Colon (tissue), 2 donors: ENCODE data around the gene AGAP5.
"Not testable (repeated sequence)": the region's sequence is repeated elsewhere in the genome, so short reads cannot be mapped to it uniquely, and the experiment has no call there.

ENCODE experiments used
- FAIRE-seq: peaks from 2 replicates; lab custom pipeline; 2012; peaks lifted over from hg19 to GRCh38; lab: Jason Lieb, UNC
- donor health status: control.
- donor health status: control.

Gene AGAP5

DNA sequence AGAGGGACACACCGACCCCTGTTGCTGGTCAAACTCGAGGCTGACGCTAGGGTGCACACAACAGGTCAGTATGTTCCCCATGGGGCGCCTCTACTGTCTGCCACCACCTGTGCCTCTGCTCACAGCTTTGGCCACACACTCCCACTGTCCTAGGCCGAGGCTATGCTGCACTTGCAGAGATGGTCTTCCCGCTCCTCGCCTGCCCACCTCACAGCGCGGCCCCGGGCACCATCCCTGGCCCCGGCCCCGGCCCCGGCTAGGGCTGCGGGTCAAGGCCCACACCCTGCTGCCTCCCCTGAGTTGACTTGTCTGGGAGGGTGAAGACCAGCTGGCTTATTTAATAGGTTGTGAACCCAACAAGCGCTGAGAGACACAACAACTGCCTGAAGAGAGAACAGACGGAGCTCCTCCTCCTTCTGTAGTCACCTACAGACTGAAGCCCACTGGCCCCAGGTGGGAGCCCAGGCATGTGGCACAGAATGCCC, at the start of gene AGAP5:
AGAP5 (minus strand) TSS at position 435 of the 485 bp plus-strand sequence; CDS start at position 81, 354 bp downstream.
- not testable (repeated sequence) for FAIRE-seq

DNA sequence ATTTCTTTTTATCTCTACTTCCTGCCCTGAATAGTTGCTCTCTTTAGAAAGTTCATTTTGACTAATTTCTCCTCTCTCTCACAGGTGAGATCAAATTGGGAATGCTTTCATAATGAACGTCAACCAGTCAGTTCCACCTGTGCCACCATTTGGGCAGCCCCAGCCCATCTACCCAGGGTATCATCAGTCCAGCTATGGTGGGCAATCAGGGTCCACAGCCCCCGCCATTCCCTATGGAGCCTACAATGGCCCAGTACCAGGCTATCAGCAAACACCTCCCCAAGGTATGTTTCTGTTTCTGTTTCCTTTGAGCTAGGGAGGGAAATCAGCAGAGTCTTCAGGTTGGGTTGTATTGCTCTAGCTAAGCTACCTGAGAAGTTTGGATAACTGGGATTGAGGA, 48.8 kb upstream of the AGAP5 start:
- no peak for FAIRE-seq

DNA sequence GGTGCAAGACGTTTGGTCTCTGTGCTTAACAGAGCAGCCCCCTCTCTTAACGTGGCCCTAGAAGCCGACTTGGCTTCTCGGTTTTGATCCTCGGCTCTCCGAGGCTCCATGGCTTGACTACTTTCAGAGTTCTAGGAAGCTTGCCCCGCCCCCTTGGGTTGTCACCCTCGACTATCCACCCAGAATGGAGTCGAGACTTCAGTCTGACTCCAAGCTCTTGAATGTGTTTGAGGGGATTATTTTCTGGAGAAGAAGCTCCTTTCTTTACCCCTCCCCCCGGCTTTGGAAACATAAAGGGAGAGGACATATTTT, 46.7 kb upstream of the AGAP5 start:
- FAIRE-seq: no peak

DNA sequence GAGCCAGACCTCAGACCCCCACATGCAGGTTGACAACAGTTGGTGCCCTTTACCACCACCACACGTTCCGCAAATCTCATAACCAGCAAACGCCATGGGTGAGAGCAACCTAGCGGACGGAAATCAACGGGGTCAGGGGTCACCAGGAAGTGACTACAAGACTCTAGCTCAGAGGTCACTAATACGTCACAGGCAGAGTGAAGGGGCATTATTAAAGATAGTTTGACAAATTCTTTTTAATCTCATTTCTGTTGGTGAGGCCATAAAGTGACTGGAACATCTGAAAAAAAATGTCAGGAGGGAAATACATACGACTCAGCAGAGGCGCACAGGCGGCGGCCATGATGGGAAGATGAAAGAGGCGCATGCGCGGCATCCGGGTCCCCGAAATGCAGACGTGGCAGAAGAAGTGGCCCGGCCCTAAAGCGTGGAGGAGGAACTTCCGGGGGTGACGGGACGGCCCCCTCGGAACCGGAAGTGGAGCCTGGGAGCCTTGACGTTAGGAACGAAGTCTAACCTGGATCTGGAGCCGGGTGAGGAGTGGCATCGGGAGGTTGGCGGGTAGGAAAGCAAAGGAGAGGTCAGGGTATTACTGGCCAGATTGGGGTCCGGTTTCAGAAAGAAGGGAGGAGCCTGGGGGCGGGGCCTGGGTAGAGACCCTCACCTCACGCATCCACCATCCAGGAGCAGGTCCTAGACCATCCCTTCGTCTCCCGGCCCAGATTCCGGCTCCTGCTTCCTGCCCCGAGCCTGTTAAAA, 46.2 kb upstream of the AGAP5 start, which contains the start of gene SEC24C:
SEC24C (plus strand) TSS at position 468 of the 759 bp plus-strand sequence. CDS start 2,461 bp downstream, outside the sequence.
- FAIRE-seq: no peak

DNA sequence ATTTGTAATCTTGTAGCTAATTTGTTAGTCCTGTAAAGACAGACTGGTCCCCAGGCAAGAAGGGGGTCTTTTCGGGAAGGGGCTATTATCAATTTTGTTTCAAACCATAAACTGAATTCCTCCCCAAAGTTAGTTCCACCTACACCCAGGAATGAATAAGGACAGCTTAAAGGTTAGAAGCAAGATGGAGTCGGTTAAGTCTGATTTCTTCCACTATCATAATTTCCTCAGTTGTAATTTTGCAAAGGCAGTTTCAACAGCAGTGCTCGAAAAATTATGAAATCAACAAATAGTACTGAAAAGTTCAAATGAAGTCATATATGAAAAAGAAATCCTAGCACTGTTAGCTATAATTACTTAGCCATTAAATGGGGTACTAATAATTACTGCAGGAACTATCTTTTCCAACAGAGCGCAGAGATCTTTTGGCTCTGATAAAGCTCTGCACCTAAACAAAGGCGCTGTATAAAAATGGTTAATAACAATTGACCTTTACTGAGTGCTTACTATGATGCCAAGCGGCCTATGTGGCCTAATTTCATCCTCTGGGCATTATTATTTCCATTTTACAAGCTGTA, 45.5 kb upstream of the AGAP5 start:
- FAIRE-seq: no peak

DNA sequence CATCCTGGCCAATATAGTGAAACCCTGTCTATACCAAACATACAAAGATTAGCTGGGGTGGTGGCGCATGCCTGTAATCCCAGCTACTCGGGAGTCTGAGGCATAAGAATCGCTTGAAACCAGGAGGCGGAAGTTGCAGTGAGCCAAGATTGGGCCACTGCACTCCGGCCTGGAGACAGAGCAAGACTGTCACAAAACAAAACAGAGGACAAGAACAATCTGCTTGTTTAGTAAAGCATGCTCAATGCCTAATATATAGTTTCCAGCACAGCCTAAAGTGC, 44.5 kb upstream of the AGAP5 start:
- no peak for FAIRE-seq

DNA sequence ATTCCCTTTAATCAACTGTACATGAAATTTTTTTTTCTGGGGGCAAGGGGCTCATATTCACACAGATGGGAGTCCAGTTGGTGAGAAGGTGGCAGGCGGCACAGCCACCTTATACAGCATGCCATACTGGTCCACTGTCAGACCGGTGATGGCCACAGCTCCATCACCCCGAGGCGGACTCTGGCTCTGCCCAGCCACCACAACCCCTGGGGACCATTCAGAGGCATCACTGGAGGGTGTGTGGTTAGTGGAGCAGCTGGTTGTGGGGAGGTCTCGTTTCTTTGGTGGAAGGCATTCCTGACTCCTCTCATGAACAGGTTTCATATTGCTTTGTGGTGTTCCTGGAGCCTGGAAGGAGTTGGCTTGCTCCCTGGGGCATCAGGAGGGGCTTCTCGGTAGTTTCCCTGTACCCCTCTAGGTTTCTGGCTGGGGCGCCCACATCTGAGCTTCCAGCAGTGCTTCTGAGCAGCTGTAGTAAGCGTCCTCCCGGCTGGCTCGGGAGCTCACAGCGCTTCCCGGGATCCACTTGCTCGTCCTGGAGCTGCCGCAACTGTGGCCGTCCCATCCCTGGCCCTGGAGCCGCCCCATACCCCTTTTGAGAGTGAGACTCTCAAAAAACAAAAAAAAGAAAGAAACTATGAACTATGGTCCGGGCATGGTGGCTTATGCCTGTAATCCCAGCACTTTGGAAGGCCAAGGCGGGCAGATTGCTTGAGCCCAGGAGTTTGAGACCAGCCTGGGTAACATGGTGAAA, 42.8 kb upstream of the AGAP5 start:
- not testable (repeated sequence) for FAIRE-seq

DNA sequence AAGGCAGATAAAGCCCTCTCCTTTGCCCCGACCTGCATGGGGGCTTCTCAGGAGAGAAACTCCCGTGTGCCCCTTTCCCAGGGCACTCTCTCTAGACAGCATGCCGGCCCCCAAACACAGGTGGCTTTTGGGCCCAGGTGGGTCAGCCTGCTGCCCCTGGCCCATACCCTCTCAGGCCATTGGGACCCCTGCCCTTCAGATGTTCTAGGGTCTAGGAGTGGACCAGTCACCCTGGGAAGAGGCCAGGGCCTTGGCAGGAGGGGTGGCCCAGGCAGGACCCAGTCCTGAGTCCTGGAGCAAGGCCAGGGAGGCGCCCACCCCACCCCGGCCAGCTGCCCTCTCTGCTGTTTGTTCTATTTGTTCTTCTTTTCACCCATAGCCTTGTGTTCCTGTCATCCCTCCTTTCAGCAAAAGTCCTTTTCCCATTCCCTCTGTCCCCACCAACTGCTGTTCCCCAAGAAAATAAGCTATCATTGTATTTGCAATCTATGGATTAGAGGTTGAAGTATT, 36.9 kb upstream of the AGAP5 start:
- FAIRE-seq: no peak

DNA sequence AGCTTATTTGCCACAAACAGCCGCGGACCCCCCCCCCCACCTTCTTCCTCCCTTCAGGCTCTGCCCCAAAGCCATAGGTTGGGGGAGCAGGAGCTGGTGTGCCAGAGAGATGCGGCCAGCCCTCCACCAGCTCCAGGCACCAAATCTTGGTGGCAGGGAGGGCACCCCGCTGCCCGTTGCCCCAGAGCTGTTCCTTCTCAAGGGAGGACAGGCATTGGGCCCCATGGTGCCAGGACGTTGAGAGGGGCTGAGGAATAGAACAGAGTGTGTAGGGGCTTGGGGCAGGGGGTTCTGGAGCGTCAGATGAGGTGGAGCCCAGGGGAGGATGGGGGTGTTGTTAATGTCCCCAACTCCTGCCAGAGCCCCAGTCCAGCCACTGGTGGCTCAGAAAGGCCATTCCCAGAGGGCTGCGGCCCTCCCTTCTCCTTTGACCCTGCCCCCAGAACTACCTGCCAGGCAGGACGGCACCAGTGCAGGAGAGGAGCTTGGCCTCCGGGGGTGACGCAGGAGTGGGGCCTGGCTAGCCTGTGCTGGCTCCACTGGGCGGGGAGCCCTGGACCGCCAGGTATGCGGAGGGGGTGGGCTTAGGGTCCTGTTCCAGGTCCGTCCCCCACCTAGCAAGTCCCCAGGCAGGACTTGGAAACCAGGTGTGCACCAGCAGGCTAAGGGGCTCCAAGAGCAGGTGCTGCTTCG, 36.3 kb upstream of the AGAP5 start:
- FAIRE-seq: no peak

DNA sequence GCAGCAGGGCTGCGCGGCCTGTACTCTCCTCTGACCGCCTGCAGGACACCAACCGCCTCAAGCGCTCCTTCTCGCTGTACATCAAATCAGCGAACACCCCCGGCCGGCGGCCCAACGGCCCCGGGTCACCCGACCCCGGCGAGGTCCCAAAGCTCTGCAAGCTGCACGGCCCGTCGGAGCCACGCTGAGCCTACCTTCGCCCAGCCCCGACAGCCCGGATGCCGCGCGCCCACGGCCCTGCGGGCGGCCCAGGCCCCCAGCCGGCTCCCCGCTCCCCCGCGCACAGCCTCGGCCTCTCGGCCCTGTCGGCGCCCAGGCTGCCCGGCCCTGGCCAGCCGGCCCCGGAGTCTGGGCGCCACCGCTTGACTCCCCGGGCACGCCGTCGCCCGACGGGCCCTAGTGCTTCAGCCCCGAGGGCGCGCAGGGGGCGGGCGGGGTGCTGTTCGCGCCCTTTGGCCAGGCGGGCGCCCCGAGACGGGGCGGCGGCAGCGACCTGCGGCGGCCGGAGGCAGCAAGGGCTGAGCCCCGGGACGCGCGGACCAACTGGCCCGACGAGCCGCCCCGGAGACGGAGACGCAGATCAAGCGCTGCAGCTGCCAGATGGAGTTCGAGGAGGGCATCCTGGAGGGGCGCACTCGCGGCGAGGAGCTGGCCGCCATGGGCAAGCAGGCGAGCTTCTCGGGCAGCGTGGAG, 35.2 kb upstream of the AGAP5 start:
- no peak for FAIRE-seq

DNA sequence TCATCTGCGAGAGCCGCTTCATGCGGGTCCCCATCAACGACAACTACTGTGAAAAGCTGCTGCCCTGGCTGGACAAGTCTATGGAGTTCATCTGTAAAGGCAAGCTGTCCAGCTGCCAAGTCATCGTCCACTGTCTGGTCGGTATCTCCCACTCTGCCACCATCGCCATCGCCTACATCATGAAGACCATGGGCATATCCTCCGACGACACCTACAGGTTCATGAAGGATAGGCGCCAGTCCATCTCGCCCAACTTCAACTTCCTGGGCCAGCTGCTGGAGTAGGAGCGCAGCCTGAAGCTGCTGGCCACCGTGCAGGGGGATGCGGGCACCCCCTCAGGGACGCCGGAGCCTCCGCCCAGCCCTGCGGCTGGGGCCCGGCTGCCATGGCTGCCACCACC, 34.5 kb upstream of the AGAP5 start:
- no peak for FAIRE-seq

DNA sequence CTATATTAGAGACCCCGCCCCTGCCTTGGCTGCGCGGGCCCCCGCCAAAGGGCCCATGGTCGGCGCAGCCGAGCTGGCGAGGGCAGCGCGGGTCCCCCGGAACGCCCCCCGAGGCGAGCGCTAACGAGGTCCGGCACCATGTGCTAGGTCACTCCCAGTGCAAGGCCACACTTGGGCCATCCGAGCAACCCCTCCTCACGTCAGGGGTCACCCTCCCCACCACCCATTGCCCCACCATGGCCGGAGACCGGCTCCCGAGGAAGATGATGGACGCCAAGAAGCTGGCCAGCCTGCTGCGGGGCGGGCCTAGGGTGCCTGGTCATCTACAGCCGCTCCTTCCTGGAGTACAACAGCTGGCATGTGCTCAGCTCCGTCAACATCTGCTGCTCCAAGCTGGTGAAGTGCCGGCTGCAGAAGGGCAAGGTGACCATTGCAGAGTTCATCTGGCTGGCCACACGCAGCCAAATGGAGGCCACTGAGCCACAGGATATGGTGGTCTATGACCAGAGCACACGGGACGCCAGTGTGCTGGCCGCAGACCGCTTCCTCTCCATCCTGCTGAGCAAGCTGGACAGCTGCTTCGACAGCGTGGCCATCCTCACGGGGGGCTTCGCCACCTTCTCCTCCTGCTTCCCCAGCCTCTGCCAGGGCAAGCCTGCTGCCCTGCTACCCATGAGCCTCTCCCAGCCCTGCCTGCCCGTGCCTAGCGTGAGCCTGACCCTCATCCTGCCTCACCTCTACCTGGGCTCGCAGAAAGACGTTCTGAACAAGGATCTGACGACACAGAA, 33.9 kb upstream of the AGAP5 start:
- no peak for FAIRE-seq

DNA sequence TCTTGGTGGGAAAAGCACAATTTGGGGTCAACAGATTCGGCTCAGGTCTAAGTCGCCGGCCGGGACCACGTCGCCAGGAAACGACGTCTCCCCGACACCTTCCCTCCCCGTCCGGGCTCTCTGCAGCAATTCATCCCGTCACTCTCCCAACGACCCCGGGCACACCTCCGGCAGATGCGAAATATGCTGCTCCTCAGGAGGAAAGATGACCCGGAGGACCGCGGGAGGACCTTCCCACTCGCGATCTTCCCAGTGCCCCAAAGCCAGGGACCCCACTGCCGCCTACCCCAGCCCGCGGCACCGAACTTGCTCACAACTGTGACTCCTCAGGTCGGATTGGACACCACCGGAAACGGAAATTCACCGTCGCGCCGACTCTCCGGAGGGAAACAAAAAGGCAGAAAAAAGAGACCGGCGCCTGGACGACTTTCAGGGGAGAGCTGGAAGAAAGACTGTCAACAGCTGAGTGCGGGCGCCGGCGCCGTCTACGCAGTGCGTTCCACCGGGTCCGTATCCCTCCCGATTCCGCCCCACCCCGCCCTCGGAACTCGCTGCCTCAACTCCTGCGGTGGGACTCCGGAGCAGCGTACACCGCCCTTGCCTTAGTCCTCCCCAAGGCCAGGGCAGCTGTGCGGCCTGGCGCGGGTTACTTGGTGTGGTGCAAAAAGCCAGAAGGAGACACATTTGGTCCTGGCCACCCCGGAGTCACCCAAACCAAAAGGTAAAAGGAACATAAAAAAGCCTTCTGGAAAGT, 32.4 kb upstream of the AGAP5 start:
- FAIRE-seq: no peak

DNA sequence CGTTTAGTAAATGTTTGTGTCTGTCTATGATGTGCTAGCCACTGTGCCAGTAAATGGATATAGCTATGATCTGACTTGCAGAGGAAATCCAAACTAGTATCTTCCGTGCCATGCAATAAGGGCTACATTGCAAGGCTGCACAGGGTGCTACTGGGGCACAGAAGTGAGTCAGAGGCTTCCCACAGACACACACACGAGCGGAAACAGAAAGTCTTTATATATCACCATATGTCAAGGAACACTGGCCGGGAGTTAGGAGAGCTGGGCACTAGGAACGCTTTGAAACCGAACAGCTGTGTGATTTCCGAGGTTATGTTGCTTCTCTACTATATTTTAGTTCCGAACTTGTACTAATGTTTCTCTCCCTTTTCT, 31.9 kb upstream of the AGAP5 start:
- FAIRE-seq: not testable (repeated sequence)

DNA sequence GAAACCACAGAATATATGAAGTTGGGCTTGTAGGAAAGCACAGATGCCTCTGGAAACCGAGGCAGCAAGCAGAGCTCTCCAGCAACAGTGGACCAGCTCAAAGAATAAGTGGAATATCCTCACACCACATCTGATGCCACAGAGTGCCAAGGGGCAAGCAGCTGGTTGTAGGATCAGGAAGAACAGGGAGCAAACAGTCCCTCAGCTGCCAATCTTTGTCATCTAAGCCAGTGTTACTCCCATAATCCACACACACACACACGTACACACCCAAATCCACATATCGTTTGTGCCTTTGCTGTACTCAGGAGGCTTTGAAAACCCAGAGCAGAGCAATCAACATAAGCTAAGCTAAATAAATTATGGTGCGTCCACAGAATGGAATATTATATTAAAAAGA, 25.6 kb upstream of the AGAP5 start:
- no peak for FAIRE-seq

DNA sequence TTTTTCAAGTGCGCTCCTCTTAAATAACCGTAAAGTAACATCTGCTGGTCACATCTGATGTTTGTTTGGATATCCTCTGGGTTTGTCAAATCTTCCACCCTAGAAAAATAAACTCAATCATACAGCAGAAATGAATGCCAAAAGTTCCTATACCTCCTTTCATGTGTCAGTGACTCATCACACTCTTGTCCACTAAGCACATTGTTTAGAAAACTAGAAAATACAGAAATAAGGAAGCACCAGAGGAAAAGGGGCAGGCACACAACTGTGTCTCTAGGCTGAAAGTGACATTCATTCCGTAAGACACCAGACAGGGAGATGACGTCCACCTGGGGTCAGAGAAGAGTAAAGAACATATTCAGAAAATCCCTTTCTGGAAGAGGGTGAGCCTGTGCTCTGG, 22.7 kb upstream of the AGAP5 start:
- not testable (repeated sequence) for FAIRE-seq

DNA sequence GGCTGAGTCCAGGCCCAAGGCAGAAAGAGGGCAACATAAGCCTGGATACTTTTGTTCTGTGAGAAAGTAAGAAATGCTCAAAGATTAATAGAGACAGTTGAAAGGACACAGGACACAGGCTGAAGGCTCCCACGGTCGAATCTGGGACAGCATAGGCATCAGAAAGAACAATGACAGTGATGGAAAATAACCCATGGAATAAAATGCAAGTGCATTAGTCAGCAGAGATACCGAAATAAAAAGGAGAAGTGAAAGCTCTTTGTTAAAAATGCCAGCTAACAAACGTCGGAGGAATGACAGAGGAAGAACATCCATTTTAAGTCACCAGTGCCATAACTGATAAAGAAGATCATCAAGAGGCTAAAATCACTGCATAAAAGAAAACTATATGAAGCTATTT, 19.6 kb upstream of the AGAP5 start:
- FAIRE-seq: no peak

DNA sequence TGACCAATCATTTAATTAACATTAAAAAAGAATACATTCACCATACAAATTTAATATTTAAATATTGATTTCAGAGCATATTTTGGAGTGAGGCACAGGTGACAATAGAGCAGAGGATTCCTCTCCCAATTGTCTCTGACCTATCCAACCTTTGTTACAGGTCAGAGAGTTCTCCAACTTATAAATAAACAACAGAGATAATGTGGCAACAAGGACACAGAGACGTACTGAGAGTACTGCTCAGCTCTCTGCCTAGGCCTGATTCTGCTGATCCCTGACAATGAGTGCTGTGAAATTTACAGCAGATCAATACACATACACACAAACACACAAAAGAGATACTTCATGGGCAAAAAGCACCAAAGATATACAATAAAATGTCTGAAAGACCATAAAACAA, 18.3 kb upstream of the AGAP5 start:
- no peak for FAIRE-seq

DNA sequence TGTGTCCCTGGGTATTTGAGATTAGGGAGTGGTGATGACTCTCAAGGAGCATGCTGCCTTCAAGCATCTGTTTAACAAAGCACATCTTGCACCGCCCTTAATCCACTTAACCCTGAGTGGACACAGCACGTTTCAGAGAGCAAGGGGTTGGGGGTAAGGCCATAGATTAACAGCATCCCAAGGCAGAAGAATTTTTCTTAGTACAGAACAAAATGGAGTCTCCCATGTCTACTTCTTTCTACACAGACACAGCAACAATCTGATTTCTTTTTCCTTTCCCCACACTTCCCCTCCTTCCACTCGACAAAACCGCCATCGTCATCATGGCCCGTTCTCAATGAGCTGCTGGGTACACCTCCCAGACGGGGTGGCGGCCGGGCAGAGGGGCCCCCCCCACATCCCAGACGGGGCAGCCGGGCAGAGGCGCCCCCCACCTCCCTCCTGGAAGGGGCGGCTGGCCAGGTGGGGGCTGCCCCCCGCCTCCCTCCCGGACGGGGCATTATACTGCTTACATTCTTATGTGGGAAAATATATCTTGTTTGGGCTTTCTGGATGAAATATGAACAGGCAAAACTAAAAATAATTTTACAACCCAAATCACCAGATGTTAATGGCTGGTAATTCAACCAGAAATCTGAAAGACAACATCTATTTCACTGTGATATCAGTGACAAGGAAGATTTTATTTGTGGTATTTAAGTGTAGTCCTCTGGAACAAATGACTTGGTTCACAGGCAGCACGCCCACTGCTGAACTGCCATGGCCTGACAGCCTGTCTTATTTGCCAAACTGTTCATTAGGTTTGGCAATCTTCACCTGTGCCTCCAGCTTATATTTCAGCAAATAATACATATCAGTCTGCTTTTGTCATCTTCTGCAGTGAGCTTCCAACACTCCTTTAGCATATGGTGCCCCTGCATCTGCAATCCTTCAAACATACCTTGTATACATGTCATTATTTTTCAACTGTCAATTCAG, 17.6 kb upstream of the AGAP5 start:
- FAIRE-seq: not testable (repeated sequence)
